Cardiac fibroblast (primary cell): ENCODE measurements around the gene PER2.
A peak's percentile ranks its signal among the peaks of the same experiment; 100 is the strongest.

ENCODE experiments used
- DNase-seq, 2 donors: peaks; one replicate each; pipeline versions ENCODE4 v3.0.0 to v3.0.0-alpha.2; 2010; ENCODE audit warnings: low read depth in 2 of 2
- H3K4me3 ChIP-seq, 2 donors: replicated peaks in 1 of 2; 1 replicate in 1 of 2; 2 replicates in 1 of 2; pipeline ENCODE4 v1.5.1; 2011; ENCODE audit warnings: low read depth in 2 of 2, low read length in 2 of 2, mild to moderate bottlenecking in 2 of 2, moderate library complexity in 1 of 2
- CTCF ChIP-seq: IDR thresholded peaks from one replicate; pipeline ENCODE4 v1.5.1; 2011; ENCODE audit warnings: low read depth, mild to moderate bottlenecking, low read length, inconsistent platforms

Gene PER2

GRCh38 chr2:238286551-238286950, 1.9 kb downstream of the PER2 start:
- H3K4me3 ChIP-seq: no peak overlapping the region
- peak; percentile 72 to 94 for DNase-seq
- no peak for TF ChIP-seq CTCF

- no peak overlapping the region for H3K4me3 ChIP-seq
- no peak for TF ChIP-seq CTCF
- DNase-seq: no peak
Observed at GRCh38 chr2:238286095-238286494, 2.3 kb downstream of the PER2 start.

- TF ChIP-seq CTCF: no peak
- no peak overlapping the region for H3K4me3 ChIP-seq
- peak; percentile 93 to 98 for DNase-seq
Observed at GRCh38 chr2:238285653-238286082, 2.7 kb downstream of the PER2 start.

GRCh38 chr2:238284802-238285515, 3.5 kb downstream of the PER2 start:
- DNase-seq: no peak
- H3K4me3 ChIP-seq: no peak overlapping the region
- no peak for TF ChIP-seq CTCF

GRCh38 chr2:238282861-238283738, 5.3 kb downstream of the PER2 start:
- no peak for TF ChIP-seq CTCF
- peak in 1 of 2 donors; percentile 3 for DNase-seq
- H3K4me3 ChIP-seq: no peak overlapping the region

GRCh38 chr2:238281826-238282480, 6.5 kb downstream of the PER2 start:
- H3K4me3 ChIP-seq: no peak overlapping the region
- DNase-seq: no peak
- no peak for TF ChIP-seq CTCF
